Ecto neural progenitor cell (in vitro differentiated cells): ENCODE measurements around the gene VEGFB.
"Not testable (repeated sequence)": the region's sequence is repeated elsewhere in the genome, so short reads cannot be mapped to it uniquely, and the experiment has no call there.

ENCODE experiments used
- DNase-seq: peaks from one replicate; pipeline ENCODE4 v3.0.0-alpha.2; 2018; ENCODE audit warnings: low spot score

Gene VEGFB

GRCh38 chr11:64232182-64232966 is 2.0 kb upstream of the VEGFB start:
- DNase-seq: no peak

- DNase-seq: no peak
Observed at GRCh38 chr11:64232967-64233315, 1.4 kb upstream of the VEGFB start.

- DNase-seq: no peak
Observed at GRCh38 chr11:64234647-64235379, 429 bp downstream of the VEGFB start.

- no peak for DNase-seq
Observed at GRCh38 chr11:64235437-64236161, 1.2 kb downstream of the VEGFB start.

GRCh38 chr11:64237484-64237951 is 3.1 kb downstream of the VEGFB start:
- DNase-seq: no peak

GRCh38 chr11:64238076-64238475 is 3.7 kb downstream of the VEGFB start:
- DNase-seq: no peak

- no peak for DNase-seq
Observed at GRCh38 chr11:64238999-64239398, 4.6 kb downstream of the VEGFB start.

- no peak for DNase-seq
Observed at GRCh38 chr11:64239662-64240434, 5.5 kb downstream of the VEGFB start.

- DNase-seq: peak; percentile 97
Observed at GRCh38 chr11:64240435-64241240, 6.3 kb downstream of the VEGFB start, which contains the start of gene FKBP2. Gene FKBP2, plus strand, starts transcription at chr11:64241095. Its CDS starts 1,293 bp downstream, at chr11:64242388.

- peak; percentile 100 for DNase-seq
Observed at GRCh38 chr11:64241241-64241490, 6.8 kb downstream of the VEGFB start.

- DNase-seq: no peak
Observed at GRCh38 chr11:64241491-64242374, 7.3 kb downstream of the VEGFB start.

- DNase-seq: no peak
Observed at GRCh38 chr11:64243236-64243854, 9.0 kb downstream of the VEGFB start.

GRCh38 chr11:64244107-64244506 is 9.7 kb downstream of the VEGFB start:
- DNase-seq: no peak

GRCh38 chr11:64244966-64245365 is 10.6 kb downstream of the VEGFB start:
- no peak for DNase-seq

- DNase-seq: no peak
Observed at GRCh38 chr11:64245401-64245796, 11.0 kb downstream of the VEGFB start.

GRCh38 chr11:64245797-64246620 is 11.6 kb downstream of the VEGFB start:
- no peak for DNase-seq

- not testable (repeated sequence) for DNase-seq
Observed at GRCh38 chr11:64246621-64246870, 12.2 kb downstream of the VEGFB start.

- peak; percentile 93 for DNase-seq
Observed at GRCh38 chr11:64246871-64247728, 12.7 kb downstream of the VEGFB start, which contains the start of gene PPP1R14B. Gene PPP1R14B, minus strand, starts transcription at chr11:64246943. Its CDS starts 270 bp downstream, at chr11:64246673.
